HG02840 (cell line): ENCODE data around the gene VRK2.
"Not testable (repeated sequence)": the region's sequence is repeated elsewhere in the genome, so short reads cannot be mapped to it uniquely, and the experiment has no call there.

ENCODE experiments used
- ATAC-seq: cut with Tn5 transposase; IDR thresholded peaks from one replicate; pipeline ENCODE4 v1.9.1; 2021; ENCODE audit warnings: mild to moderate bottlenecking, moderate library complexity, moderate number of reproducible peaks; ENCODE audit not compliant: unreplicated experiment, low FRiP score

VRK2 gene

DNA sequence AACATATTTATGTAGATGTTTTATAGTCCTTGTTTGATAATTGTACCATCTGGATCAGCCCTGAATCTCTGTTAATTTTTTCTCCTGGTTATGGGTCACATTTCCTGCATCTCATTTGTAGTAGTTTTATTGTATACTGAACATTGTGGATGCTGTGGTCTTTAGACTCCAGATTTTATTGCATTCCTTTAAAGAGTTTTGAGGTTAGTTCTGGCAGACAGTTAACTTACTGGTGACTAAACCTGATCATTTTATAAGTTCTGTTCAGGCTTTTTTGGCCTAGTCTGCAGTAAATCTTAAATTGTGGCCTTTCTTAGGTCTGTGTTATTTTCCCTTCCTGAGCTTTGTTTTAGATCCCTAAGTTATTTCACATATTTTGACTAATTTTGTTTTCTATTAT is 110.2 kb downstream of the VRK2 start:
- no peak for ATAC-seq

DNA sequence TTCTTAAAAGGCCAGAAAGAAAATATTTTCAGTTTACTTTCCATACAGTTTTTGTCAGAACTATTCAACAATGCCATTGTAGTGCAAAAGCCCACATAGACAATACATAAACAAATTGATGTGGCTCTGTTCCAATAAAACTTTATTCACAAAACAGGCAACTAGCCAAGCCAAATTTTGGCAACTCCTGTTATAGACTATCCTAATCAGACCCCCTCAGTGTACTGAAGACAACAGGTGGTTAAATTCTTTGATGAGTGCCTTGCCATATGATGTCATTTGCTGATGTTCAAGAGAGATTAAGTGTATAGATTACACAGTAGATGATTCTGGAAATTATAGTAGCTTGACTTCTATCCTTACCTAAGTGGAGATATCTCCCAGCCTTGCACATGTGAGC is 111.1 kb downstream of the VRK2 start:
- ATAC-seq: no peak

DNA sequence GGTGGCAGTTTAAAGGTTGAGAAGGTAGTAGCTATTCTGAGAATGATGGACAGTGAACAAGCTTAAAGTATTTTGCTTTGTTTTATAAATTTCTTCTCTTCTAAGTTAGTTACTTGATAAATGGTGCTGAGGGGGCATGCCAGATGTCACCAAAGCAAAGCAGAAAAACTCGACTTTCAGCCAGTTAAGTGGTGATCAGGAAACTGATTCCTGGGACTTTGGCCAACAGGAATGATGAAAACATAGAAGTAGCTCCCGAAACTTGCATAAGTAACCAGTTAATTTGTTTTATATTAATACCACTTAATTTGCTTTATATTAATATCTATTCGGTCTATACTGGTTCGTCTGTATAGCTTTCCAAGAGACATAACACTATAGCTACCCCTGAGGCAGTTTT is 111.9 kb downstream of the VRK2 start:
- ATAC-seq: no peak

DNA sequence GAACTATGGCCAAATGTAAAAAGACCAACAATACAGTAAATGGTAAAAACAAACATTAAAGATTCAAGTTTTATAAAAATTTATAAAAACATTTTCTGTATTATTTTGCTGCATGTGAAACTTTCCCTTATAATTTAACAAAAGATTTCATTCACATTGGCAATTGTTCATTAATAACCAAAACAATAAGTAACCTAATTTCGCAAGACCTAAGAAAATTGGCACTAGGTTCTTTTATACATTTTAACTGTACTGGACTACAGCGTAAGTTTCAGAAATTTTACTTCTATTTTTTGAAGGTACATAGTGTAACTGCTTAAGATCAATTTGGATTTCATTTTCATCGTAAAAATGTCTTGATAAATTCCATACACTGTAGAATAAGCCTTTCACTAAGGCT is 117.3 kb downstream of the VRK2 start:
- no peak for ATAC-seq

DNA sequence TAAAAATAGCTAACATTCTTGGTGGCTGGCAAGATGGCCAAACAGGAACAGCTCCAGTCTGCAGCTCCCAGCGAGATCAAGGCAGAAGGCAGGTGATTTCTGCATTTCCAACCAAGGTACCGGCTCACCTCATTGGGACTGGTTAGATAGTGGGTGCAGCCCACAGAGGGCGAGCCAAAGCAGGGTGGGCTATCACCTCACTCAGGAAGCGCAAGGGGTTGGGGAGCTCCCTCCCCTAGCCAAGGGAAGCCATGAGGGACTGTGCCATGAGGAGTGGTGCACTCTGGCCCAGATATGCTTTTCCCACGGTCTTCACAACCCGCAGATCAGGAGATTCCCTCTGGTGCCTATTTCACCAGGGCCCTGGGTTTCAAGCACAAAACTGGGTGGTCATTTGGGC is 121.5 kb downstream of the VRK2 start:
- not testable (repeated sequence) for ATAC-seq

DNA sequence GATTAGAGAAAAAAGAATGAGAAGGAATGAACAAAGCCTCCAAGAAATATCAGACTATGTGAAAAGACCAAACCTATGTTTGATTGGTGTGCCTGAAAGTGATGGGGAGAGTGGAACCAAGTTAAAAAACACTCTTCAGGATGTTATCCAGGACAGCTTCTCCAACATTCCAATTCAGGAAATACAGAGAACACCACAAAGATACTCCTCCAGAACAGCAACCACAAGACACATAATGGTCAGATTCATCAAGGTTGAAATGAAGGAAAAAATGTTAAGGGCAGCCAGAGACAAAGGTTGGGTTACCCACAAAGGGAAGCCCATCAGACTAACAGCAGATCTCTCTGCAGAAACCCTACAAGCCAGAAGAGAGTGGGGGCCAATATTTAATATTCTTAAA is 123.2 kb downstream of the VRK2 start:
- ATAC-seq: not testable (repeated sequence)

DNA sequence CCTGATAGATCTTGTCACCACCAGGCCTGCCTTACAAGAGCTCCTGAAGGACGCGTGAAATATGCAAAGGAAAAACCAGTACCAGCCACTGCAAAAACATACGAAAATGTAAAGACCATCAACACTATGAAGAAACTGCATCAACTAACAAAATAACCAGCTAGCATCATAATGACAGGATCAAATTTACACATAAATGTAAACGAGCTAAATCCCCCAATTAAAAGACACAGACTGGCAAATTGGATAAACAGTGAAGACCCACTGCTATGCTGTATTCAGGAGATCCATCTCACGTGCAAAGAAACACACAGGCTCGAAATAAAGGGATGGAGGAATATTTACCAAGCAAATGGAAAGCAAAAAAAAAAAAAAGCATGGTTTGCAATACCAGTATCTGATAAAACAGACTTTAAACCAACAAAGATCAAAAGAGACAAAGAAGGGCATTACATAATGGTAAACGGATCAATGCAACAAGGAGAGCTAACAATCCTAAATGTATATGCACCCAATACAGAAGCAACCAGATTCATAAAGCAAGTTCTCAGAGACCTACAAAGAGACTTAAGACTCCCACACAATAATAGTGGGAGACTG is 123.8 kb downstream of the VRK2 start:
- not testable (repeated sequence) for ATAC-seq

DNA sequence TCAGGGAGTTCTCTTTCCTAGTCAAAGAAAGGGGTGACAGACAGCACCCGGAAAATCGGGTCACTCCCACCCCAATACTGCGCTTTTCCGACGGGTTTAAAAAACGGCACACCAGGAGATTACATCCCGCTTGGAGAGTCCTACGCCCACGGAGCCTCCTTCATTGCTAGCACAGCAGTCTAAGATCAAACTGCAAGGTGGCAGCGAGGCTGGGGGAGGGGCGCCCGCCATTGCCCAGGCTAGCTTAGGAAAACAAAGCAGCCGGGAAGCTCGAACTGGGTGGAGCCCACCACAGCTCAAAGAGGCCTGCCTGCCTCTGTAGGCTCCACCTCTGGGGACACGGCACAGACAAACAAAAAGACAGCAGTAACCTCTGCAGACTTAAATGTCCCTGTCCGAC is 125.2 kb downstream of the VRK2 start:
- ATAC-seq: not testable (repeated sequence)

DNA sequence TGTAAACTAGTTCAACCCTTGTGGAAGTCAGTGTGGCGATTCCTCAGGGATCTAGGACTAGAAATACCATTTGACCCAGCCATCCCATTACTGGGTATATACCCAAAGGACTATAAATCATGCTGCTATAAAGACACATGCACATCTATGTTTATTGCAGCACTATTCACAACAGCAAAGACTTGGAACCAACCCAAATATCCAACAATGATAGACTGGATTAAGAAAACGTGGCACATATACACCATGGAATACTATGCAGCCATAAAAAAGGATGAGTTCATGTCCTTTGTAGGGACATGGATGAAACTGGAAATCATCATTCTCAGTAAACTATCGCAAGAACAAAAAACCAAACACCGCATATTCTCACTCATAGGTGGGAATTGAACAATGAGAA is 130.6 kb downstream of the VRK2 start:
- ATAC-seq: not testable (repeated sequence)

DNA sequence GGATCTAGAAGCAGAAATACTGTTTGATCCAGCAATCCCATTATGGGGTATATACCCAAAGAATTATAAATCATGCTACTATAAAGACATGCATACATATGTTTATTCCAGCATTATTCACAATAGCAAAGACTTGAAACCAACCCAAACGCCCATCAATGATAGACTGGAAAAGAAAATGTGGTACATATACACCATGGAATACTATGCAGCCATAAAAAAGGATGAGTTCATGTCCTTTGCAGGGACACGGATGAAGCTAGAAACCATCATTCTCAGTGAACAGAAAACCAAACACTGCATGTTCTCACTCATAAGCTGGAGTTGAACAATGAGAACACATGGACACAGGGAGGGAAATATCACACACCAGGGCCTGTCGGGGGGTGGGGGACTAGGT is 133.6 kb downstream of the VRK2 start:
- ATAC-seq: not testable (repeated sequence)

DNA sequence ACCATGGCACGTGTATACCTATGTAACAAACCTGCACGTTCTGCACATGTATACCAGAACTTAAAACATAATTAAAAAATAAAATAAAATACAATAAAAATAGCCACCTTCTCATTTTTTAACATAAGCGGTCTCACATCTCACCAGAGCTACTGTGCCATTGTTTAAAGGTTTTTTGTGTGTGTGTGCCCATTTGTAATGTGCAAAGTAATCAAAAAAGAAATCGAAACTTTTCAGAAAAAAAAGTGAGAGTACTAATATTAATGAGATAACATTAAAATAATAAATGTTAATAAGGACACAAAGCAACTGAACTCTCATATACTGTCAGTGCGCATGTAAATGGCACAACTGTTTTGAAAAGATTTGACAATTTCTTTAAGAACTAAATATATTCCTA is 134.0 kb downstream of the VRK2 start:
- no peak for ATAC-seq

DNA sequence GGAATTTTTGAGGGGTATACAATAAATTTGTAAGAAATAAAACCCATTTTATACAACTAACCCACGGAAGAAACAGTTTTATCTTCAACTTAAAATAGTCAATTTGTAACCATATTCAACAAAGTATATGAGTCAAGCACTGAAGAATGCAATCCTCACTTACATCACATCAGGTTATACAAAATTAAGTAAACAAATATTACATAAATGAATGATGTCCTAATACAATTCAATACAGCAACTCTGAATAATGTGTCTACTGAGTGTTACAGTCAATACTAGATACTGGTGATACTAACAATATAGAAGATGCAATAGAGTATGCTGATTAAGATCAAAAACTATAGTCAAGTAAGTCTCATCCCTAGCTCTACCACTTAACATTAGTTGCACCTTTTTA is 135.9 kb downstream of the VRK2 start:
- ATAC-seq: no peak

DNA sequence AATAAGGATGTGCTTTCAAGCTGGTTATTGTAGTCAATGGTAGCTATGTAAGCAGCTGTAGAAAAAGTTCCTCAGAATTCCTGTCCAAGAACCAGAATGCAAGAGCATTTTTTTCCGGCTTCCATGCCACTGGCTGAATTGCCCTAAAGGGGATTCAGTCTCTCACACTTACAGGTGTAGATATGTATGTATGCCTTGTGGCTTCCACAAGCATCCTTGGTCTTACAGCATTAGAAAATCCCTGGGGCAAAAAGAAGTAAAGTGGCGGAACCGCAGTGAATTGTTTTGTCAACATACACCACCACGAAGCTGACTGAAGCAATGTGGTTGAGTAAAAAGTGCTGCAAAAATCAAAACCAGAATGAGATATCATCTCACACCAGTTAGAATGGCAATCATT is 139.9 kb downstream of the VRK2 start:
- no peak for ATAC-seq

DNA sequence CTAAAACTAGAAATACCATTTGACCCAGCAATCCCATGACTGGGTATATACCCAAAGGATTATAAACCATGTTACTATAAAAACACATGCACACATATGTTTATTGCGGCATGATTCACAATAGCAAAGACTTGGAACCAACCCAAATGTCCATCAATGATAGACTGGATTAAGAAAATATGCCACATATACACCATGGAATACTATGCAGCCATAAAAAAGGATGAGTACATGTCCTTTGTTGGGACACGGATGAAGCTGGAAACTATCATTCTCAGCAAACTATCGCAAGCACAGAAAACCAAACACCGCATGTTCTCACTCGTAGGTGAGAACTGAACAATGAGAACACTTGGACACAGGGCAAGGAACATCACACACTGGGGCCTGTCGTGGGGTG is 140.4 kb downstream of the VRK2 start:
- ATAC-seq: not testable (repeated sequence)

DNA sequence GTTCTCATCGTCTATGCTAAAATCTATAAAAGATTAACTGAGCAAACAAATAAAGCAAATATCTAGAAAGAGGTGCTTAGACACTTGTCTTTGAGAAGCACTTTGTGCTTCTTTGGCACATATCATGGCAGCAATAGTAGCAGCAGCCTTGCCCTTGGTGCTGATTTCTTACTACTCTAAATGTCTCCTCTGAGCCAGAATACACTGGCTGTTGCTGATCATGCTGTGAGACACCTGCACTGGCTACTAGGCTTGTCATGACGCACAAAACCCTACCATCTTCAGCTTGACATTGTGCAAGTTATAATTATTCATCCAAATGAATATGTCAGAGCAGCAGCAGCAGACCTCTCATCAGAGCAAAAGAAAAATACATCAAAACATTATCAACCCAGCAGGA is 147.9 kb downstream of the VRK2 start:
- ATAC-seq: no peak

DNA sequence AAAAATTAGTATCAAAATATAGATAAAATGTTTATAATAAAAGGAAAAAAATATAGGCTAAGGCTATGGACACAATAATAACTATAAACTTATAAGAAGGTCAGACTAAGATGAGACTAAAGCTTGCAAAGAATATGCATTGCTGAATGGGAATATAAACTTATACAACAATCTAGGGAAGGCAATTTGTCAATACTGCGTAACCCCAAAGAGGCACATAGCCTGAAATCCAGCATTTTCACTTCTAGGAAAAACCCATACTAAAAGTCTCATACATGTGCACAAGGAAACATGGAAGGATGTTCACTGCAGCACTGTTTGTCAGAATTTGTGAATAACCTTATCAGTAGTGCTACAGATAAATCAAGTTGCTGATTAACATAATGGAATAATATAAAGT is 149.1 kb downstream of the VRK2 start:
- no peak for ATAC-seq

DNA sequence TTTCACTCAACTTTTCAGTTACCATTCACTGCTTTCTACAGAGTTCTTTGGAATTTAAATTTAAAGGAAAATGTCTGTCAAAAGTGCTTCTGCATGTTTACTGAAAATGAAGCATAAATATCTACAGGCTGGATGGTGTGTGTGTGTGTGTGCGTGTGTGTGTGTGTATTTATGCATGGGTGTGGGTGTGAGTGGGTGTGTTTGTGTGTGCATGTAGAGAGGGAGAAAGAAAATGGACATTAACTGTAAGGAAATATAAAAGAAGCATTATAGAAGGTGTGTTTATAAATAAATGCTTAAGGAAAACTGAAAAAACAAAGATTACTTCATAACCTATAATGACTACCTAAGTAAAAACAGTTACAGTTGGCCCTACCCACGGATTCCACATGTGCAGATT is 151.3 kb downstream of the VRK2 start:
- no peak for ATAC-seq

DNA sequence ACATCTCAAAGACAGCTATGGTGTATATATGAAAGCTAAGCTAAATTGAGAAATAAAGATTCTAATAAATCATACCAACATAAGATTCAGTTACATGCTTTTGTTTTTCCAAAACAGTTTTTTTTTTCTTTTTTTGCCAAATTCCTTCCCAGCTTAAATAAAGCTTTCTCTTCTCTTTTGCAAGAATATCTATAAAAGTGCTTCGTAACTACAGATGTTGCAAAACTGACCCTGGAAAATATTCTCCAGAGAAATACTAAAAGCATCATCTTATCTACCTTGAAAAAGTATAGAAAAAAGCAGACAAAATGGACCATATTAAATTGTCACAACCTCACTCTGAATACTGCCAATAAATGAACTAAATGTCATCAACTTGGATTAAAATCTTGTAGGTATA is 155.8 kb downstream of the VRK2 start:
- ATAC-seq: no peak

DNA sequence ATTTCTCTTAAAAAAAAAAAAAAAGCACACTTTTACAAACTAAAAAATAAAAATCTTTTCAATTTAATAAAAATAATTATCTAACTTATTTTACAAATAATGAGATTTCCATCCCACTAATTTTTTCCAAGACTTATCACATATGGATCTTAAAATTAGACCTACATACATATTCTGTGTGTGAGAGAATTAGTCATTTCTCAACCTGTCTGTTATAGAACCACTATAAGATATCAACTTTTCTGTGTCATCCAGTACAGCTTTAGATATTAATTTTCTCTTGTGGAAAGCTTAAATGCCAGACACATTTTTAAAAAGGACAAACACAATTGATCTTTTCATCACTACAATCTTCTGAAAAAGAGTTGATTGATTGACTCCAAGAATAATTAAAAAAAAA is 156.4 kb downstream of the VRK2 start:
- no peak for ATAC-seq

DNA sequence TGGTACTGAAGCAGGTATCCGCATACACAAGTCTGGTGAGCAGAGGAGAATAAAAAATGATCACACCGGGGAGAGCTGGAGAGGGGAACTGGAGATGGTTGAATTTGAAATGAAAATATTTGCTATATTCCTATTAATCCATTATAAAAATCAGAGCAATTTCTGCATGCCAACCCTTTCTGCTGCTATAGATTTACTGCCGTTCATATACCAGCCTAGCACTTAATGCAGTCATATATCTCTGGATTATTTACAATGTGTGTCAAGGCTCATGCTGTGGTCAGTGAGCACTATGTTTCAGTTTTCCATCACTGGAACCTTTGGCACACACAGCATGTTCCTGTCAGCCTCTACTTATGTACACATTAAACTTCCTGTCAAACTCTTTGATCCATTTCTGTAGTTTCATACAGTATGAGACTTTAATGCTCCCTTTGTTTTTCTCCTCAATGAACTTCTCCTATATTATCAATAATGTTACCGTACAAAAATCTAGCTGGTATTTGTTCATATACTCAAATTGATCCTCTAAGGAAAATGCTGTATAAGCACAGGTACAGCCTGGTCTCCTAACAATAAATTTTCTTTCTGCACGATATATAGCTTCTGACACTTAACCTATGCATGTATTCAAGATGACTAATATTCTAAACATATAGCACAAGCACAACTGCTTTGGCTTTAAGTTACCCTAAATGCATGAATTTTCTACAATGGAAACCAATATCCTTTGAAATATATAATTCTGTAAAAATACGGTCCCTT is 157.8 kb downstream of the VRK2 start:
- no peak for ATAC-seq

DNA sequence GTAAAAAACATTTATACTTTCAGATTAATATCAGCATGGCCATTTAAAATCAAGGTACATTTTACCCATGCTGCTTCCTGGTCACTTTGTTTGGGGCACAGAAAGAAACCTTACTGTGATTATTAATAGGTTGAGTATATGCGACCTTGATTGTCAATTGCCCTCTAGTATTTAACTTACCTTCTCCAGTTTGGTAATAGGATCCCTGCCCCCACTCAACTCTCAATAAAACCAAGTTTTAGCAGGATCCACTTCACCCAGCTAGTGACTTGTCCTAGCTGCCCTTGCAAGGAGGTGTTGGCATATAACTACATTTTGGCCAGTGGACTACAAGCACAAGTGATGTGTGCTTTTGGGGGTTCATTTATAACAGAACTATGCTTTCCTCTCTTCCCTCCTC is 160.2 kb downstream of the VRK2 start:
- no peak for ATAC-seq

DNA sequence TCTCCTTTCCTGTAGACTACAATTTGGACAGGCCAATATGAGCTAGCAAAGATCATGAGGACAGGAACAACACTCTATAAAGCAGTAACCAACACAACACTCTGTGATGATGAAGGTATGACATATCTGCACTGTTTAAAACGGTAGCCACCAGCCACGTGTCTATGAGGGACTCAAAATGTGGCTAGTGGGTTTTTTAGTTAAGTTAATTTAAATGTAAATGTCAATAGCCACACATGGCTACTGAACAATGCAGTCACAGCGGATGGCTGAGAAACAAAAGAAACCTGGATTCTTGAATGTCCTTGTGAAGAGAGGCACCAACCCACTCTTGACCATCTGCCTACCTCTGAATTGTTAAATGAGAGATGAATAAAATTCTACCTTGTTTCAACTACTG is 160.6 kb downstream of the VRK2 start:
- no peak for ATAC-seq
